ENCODE measurements around the gene KHNYN.
A peak's percentile ranks its signal among the peaks of the same experiment; 100 is the strongest.

Gene KHNYN

DNA sequence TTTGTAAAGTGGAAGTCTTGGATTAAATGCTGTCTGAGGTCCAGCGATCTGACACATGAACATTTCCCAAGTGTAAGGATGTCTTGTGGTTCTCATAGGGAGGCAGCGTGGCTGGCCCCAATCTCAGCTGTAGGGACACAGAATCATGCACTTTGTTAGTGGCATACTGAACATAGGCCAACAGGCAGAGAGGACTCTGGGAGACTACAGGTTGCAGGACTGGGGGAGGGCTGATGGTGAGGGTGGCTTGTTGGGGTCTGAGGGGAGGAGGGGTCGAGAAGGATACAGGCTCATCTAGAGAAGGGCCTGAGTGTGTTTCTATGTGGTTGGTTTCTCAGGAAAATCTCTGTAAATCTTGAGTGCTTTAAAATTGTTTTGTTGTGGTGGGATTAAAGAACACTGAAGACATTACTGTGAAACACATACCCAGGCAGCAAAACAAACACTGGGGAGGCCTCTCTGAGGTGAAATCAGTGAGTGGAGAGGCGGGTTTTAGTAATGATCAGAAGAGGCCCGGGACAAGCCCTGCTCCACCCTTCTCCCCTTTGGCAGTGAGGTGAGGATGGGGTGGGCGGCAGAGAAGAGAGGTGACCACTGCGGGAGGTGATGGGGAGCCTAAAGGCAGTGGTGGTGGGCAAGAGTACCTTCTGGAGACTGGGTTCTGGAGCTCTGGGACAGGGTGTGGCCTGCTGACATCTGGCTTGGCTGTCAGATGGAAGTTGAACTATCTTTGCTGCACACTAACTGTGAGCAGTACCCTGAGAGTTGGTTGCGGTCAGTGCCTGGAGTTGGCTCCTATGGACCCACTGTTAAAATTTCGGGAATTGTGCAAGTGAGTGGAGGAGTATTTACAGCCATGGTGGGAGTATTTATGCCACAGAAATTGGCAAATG, 27.7 kb upstream of the KHNYN start:
- no peak for DNase-seq

DNA sequence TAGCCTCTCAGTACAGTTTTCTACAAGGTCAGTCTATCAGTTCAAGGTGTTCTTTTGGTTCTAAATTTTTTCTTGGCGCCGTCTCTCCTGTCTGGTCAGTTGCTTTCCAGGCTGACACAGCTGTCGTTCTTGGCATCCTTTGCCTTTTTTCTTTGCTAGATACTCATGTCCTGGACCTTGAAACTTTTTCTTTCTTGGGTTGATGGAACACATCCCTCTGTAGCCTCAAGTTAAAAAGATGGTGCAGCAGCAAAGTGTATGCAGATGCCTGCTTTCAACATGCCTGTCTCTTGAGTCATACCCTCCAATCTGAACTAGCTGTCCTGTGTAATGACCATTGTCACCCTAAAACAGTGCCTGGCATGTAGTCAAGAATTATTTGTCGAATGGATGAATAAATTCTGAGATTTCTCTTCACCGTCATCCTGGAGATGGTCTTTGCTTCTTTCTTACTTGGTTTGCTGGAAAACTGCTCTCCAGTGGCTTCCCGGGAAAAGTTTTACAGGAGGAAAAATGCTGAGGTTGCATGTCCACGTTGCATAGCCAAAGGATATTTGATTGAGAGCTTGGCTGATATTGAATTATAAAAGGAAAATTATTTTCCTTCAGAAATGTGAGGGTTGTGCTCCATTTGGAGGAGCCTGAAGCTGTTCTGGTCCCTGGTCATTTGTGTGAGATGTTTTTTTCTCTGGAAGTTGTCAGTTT, 26.3 kb upstream of the KHNYN start:
- no peak for DNase-seq

DNA sequence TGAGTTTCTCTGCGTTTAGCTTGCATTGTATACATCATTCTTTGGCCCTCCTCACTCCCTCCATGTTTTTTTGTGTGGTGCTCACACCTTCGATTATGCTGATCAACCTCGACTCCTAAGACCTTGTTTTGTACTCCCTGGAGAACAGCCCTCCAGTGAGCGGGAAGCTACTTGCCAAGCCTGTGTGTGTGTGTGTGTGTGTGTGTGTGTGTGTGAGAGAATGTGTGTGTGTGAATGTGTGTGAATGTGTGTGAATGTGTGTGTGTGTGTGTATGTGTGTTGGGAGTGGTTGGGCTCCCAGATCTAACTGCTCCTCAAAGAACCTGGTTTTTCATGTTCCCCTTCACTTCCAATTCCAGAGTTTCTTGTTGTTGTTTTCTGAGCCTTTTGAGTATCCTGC, 24.9 kb upstream of the KHNYN start:
- DNase-seq = no peak

DNA sequence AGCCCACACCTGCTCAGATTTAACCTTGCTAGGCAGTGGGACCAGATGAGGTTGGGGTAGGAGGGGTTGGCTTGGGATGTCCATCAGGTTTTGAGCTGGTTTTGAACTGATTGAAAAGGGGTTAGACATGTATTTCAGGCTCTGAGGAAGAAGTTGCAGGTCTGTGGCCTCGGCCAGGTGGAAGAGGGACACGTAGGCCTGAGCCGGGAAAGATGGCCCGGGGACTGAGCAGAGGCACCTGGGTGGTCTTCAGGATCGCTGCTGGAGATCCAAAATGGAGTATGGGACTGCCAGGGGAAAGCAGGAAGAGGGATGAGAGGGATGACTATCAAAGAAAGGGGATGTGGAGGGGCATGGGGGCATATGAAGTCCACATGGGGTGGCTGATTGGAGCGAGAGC, 23.3 kb upstream of the KHNYN start:
- no peak for DNase-seq

DNA sequence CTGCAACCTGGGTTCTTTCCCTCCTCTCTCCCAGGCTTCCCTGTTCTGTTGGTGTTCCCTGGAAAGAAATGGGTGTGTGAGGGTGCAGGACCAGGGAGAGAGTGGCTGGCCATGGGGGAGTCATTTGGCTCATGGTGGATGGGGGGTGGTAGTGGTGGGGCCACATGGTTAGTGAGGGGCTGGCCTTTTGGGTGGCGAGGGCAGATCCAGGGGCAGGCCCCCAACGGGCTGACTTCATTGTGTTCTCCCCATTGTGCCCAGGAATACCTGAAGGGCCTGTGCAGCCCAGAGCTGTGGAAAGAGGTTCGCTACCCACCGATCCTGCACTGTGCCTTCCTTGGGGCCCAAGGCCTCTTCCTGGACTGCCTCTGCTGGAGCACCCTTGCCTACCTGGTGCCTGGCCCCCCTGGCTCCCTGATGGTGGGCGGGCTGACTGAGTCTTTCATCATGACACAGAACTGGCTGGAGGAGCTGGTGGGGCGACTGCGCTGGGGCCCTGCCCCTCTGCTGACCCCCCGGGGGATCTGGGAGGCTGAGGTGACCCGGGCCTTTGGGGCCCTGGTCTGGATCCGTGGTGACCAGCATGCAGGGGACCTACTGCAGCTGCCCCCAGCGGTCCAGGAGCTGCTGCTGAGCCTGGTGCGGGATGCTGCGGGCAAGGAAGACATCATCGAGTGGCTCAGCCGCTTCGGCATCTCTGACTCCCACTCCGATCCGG, 22.0 kb upstream of the KHNYN start:
- no peak for DNase-seq

DNA sequence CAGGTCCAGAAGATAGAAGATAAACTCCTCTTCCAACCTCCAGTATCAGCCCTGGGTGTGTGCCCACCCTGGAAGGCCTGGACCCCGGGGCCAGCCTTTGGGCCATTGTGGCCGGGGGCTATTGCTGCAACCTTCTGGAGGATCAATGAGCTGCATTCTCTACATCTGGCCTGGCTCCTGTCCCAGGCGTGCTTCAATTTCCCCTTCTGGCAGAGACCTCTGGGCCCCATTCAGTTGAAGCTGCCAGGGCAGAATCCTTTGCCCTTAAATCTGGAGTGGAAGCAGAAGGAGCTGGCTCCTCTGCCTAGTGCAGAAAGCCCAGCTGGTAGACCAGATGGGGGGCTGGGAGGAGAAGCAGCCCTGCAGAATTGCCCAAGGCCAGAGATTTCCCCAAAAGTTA, 21.0 kb upstream of the KHNYN start:
- DNase-seq = no peak

DNA sequence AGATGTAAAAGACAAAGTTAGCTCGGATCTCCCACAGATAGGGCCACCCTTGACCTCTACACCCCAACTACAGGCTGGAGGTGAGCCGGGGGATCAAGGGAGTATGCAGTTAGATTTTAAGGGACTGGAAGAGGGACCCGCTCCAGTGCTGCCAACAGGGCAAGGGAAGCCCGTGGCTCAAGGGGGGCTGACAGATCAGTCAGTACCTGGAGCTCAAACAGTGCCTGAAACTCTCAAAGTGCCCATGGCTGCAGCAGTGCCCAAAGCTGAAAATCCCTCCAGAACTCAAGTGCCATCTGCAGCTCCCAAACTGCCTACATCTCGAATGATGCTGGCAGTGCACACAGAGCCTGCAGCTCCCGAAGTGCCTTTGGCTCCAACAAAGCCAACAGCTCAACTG, 20.6 kb upstream of the KHNYN start:
- no peak for DNase-seq

DNA sequence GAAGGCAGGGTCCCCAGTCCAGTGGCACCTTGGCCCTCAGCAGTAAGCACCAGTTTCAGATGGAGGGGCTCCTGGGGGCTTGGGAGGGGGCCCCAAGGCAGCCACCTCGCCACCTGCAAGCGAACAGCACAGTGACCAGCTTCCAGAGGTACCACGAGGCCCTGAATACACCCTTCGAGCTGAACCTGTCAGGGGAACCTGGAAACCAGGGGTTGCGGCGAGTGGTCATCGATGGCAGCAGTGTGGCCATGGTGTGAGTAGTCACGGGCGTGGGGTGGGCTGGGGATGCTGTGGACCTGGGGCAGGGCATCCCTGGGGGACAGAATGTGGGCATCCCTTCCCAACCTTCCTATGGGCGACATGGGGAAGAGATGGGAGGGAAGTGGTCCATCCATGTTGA, 19.8 kb upstream of the KHNYN start:
- no peak for DNase-seq

DNA sequence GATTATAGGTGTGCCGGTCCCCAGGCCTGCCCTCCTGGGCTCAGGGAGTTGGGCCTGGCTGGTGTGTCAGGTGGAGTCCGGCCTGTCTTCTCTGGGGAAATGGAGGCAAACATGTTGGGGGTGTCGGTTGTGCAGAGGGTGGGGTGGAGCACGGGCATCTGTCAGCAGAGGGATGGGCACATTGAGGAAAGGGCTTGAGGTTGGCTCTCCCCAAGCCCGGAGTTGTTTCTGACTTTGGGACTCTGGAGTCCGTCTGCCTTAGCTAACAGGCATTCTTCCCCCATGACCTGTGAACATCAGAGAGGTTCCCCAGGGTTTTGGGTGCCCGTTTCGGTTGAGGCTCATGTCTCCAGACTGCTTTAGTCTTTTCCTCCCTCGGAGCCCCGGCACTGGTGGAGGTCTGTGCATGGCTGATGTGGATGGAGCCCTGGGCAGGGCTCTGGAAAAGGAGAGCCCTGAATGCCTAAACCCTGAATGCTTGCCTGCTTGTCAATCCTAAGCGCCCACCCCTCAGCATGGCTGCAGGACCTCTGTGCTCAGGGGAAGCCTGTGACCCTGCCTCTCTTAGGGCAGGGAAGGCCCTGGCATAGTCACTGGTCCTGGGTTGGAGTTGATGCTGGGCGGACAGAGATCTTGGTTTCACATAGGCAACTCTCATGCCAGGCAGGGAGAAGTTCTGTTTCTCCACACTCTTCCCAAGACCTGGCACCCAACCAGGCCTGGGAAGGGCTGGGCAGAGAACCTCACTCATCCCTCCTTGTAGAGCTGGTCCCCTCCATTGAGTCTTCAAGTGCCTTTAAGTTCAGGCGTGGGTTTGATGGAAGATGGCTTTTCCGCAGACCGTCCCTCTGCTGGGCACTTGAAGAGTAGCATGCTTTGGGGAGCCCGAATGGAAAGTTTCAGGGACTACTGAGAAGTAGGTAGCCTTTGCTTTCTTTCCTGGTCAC, 18.0 kb upstream of the KHNYN start:
- peak; percentile 48 for DNase-seq

DNA sequence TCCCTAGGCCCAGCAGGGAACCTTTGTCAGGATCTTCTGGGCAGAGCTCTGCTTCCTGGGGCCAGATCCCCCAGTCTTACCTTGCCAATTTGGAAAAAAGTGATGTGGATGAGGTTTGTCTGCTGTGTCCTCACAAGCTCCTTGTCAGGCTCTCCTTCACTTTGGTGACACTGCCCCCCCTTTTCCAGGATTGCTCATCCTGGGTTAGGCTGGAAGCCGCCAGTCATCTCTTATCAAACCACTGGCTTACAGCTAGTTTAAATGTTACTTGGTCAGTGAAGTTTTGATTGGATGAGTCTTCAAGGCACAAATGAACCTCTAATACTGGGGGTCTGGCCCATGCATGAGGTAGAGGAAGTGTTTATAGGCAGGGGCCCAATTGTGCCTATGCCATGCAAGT, 15.7 kb upstream of the KHNYN start:
- no peak for DNase-seq

DNA sequence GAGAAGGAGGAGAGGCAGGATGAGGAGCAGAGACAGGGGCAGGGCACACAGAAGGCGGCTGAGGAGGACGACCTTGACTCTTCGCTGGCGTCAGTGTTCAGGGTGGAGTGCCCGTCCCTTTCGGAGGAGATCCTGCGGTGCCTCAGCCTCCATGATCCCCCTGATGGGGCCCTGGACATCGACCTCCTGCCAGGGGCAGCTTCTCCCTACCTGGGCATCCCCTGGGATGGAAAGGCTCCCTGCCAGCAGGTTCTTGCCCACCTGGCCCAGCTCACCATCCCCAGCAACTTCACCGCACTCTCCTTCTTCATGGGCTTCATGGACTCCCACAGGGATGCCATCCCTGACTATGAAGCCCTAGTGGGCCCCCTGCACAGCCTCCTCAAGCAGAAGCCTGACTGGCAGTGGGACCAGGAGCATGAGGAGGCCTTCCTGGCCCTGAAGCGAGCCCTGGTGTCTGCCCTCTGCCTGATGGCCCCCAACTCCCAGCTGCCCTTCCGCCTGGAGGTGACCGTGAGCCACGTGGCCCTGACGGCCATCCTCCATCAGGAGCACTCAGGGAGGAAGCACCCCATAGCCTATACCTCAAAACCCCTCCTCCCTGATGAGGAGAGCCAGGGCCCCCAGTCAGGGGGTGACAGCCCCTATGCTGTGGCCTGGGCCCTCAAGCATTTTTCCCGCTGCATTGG, 14.9 kb upstream of the KHNYN start:
- no peak for DNase-seq

DNA sequence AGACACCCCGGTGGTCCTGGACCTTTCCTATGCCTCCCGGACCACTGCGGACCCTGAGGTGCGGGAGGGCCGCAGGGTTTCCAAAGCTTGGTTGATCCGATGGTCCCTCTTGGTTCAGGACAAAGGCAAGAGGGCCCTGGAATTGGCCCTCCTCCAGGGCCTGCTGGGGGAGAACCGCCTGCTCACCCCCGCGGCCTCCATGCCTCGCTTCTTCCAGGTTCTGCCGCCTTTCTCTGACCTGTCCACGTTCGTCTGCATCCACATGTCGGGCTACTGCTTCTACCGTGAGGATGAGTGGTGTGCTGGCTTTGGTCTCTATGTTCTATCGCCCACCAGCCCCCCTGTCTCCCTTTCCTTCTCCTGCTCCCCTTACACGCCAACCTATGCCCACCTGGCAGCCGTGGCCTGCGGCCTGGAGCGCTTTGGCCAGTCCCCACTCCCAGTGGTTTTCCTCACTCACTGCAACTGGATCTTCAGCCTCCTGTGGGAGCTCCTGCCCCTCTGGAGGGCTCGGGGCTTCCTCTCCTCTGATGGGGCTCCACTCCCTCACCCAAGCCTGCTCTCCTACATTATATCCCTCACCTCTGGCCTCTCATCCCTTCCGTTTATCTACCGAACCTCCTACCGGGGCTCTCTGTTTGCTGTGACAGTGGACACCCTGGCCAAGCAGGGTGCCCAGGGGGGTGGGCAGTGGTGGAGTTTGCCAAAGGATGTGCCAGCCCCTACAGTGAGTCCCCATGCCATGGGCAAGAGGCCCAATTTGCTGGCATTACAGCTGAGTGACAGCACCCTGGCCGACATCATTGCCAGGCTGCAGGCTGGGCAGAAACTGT, 14.1 kb upstream of the KHNYN start:
- no peak for DNase-seq

DNA sequence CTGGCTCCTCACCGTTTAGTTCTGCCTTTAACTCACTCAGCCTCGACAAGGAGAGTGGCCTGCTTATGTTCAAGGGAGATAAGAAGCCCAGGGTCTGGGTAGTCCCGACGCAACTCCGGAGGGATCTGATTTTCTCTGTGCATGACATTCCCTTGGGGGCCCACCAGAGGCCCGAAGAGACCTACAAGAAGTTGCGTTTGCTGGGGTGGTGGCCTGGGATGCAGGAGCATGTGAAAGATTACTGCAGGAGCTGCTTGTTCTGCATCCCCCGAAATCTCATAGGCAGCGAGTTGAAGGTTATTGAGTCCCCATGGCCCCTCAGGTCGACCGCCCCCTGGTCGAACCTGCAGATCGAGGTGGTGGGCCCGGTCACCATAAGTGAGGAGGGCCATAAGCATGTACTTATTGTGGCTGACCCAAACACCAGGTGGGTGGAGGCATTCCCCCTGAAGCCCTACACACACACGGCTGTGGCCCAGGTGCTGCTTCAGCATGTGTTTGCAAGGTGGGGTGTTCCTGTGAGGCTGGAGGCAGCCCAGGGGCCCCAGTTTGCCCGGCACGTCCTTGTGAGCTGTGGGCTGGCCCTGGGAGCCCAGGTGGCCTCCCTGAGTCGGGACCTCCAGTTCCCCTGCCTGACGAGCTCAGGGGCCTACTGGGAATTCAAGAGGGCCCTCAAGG, 13.4 kb upstream of the KHNYN start:
- no peak for DNase-seq

DNA sequence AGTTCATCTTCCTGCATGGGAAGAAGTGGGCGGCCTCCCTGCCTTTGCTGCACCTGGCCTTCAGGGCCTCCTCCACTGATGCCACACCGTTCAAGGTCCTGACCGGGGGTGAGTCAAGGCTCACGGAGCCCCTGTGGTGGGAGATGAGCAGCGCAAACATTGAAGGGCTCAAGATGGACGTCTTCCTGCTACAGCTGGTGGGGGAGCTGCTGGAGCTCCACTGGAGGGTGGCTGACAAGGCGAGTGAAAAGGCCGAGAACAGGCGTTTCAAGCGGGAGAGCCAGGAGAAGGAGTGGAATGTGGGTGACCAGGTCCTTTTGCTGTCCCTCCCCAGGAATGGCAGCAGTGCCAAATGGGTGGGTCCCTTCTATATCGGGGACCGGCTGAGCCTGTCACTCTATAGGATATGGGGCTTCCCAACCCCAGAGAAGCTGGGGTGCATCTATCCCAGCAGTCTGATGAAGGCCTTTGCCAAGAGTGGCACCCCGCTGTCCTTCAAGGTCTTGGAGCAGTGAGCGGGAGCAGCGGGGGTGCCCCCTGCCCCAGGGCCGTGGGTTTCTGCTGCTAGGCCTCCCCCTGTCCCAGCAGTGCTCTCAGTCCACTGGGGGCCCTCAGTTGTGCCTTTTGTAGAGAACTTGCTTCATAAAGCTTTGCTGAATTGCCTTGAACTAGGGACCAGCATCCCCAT, 12.7 kb upstream of the KHNYN start:
- no peak for DNase-seq

DNA sequence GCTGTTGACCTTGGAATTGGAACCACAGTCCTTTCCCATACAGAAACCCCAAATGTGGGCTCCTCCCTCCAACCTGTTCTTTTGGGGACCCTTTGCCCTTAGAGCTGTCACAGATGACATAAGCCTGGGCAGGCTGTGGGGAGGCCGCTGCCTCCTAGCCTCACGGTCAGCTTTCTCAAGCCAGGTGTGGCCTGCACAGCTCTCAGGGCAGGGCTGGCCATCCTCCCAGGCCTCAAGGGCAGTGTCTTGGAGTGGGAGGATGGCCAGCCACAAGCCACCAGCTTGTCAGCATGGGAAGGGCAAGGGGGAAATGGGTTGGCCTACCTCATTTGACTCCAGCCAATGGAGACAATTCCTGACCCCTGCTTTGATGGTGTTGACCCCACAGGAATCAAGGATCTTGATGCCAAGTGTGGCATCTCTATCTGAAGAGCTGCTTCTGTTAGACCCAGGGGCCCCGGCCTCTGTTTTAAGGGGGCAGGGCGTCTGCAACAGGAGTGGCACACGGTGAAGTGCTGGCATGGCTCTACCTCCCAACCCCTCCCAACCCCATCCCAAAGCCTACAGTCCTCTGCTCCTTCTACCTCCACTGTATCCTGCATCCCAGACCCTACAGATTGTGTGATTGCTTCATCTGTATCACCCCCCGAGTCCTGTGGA, 11.8 kb upstream of the KHNYN start:
- no peak for DNase-seq

DNA sequence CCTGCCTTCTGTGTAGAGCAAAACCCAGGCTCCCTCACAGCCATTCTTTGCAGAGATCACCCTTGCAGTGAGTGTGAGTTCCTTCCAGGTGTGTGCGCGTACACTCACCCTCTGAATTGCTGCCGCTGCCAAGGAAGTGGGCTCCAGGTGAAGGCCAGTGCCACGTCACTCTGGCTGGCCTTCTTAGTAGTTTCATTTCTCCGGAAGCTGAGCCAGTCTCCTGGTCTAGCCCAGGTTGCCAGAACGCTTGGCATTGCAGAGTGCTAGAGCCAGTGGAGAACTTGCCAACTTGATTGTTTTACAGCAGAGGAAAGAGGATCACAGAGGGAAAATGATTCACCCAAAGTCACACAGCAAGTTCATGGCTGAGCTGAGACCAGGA, 11.3 kb upstream of the KHNYN start:
- DNase-seq = no peak

DNA sequence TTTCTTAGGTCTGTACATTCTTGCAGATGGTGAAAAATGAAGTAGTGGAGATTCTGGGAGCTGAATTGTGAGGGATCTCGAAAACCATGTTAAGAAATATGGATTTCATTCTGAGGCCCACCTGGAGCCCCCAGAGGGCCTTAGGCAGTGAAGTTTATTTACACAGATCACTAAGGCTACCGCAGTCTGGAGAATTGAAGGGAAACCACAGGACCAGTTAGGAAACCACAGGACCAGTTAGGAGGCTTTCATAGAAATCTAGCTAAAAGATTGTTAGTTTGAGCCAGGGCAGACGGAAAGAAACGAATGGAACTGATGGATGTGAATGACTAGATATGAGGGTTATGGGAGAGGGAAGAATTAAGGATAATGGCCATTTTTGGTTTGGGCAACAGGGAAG, 7.5 kb upstream of the KHNYN start:
- no peak for DNase-seq

DNA sequence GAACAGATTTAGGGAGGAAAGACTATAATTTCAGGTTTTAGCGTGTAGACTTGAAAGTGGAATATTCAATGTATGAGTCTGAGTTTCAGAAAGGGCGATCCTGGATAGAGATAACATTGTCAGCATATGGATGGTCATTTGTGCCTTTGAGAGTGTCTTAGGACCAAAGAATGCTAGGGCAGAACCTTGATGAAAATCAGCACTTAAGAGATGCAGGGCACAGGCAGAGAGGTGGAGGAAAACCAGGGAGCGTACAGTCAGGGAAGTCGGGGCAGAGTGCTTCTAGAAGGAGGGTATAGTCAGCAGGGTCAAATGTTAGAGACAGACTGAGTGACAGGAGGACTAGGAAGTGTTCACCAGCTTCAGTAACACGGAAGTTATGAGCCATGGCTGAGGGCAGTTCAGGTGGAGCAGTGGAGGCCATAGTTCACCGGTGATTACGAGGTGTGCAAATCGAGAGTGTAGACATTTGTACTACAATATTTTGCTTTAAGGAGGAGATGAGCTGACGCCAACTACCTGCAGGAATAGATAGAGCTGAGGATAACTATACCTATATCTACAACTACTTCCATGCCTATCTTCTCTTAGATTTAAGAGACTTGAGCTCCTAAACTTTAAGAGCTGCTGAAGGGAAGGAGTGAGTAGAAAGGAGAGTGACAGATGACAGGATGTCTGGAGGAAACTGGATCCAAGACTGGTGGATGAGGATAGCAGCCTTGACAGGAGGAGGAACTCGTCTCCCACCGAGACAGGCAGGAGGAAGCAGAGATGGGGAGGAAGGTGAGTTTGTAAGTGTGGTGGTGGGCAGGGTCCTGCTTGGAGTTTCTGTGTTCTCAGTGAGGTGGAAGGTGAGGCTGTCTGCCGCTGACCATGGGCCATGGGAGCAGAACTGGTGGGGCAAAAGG, 6.8 kb upstream of the KHNYN start:
- no peak for DNase-seq

All from CD4-positive, alpha-beta T cell treated with Interleukin-17A for 4 hours (primary cell).